ENCODE data around the gene FAM25G.

- TF ChIP-seq, protein P1, sequence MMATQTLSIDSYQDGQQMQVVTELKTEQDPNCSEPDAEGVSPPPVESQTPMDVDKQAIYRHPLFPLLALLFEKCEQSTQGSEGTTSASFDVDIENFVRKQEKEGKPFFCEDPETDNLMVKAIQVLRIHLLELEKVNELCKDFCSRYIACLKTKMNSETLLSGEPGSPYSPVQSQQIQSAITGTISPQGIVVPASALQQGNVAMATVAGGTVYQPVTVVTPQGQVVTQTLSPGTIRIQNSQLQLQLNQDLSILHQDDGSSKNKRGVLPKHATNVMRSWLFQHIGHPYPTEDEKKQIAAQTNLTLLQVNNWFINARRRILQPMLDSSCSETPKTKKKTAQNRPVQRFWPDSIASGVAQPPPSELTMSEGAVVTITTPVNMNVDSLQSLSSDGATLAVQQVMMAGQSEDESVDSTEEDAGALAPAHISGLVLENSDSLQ (IDR thresholded peaks at IDR 0.05): no peak
- TF ChIP-seq FOXM1 (IDR thresholded peaks at IDR 0.05; ENCODE audit: borderline replicate concordance) (no peak), TARDBP (IDR thresholded peaks at IDR 0.05) (no peak)
Observed at GRCh38 chr10:47447209-47447608, 44.3 kb downstream of the FAM25G start.

Measured in HEK293T (cell line).